Fibroblast of skin of right quadriceps (primary cell): ENCODE measurements around the gene WRAP73.

Experiments
- DNase-seq: peaks from one replicate; pipeline ENCODE4 v3.0.0-alpha.2; 2013

Gene WRAP73

DNA sequence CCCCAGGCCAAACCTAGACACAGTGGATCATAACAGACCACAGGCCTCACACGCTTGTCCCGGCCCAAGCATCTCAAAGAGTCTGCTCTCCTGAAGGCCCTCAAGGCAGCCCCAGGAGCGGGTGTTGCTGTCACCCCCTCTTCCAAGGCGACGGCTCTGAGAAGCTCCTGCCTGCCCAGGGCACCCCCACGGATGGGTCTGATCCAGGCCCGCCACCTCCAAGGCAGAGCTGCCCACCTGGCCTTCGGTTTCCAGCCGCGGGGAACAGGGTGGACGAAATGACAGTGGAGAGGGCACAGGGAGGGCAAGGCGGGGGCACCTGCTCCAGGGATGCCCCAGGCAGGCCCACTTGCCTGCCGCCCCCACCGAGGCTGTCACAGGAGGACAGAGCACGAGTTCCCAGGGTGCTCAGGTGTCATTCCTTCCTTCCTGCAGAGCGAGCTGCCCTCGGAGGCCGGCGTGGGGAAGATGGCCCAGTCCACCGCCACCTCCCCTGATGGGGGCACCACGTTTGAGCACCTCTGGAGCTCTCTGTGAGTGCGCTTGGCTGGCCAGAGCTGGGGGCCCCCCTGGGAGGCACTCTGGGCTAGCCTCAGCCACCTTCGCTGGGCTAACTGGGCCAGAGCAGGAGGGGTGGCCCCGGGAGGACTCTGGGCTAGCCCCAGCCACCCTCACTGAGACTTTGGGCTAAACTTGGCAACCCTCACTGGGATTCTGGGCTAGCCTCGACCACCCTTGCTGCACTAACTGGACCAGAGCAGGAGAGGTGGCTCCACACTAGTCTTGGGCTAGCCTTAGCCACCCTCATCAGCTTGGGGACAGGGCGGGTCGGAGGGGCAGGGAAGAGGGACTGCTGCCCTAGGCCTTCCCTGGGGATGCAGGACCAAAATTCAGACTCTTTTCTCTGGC lies 32.2 kb upstream of the WRAP73 start:
- no peak for DNase-seq

DNA sequence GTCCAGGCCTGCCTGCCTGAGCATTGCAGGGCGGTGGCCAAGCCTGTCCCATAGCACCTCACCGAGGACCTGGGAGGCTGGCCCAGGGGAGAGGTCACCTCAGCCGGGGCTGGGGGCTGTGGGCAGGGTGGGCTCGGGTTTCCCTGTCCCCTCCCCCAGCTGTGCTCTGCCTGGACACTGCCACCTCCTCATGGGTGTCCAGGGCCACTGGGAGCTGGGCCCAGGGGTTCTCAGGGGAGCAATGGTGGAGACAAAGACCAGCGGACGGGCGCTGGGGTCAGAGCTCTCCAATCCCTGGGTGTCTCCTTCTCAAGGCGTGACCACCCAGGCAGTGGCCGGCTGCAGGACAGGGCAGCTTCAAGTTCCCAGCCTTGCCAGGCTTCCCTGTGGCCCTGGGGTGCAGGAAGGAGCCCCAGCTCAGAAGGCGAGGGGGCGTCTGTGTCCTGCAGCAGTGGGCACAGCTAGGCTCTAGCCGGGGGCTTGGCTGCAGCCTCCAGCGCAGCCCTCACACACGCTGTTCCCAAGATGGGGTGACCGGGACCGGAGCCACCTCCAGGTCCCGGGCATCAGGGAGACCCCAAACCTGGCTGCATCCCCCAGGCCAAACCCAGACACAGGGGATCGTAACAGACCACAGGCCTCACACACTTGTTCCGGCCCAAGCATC lies 31.5 kb upstream of the WRAP73 start:
- DNase-seq: no peak

DNA sequence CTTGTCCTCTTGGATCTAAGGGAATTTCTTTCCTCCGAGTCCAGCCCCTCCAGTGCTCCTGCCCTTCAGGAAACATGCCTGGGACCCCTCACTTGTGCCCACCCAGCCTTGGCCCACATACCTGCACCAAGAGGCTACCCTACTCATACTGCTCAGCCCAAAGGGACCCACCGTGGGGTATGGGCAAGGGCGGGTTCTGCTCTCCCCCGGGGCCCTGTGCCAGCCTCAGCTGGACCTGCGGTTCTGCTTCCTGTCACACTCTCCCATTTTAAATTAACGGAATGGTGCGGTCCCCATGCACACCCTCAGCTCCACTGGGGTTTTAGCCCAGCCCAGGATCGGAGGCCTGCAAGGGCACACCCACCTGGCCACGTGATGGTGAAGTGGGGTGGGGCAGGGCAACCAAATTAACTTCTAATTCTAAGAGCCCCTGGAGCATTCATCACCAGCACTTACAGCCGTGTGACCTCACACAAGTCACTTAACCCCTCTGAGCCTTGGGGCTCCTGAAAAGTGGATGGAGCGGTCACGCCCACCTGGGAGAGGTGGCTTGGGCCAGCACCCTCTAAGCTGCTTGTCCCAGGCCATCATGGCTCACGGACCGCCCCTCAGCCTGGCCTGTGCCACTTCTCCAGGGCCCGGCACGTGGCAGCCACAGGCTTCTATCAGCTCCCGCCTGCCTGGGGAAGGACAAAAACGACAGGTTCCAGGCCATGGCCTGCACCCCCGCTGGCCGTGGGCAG lies 30.8 kb upstream of the WRAP73 start:
- no peak for DNase-seq

DNA sequence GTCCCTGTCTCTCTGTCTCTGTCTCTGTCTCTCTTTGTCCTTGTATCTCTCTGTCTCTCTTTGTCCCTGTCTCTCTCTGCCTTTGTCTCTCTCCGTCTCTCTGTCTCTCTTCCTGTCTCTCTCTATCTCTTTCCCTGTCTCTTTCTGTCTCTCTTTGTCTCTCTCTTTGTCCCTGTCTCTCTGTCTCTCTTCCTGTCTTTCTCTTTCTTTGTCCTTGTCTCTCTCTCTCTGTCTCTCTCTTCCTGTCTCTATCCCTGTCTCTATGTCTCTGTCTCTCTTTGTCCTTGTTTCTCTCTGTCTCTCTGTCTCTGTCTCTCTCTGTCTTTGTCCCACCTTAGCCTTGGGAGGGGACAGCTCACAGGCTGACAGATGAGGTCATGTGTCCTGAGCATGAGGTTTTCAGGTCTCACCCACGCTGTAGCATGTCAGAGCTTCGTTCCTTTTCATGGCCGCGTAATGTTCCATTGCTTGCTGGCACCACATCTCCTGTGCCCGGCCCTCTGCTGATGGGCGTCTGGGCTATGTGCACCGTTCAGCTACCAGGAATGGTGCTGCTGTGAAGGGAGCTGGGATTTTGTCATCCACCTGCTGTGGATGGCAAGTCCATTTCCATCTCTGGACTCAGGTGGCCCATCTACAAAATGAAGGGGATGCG lies 30.0 kb upstream of the WRAP73 start:
- DNase-seq: no peak

DNA sequence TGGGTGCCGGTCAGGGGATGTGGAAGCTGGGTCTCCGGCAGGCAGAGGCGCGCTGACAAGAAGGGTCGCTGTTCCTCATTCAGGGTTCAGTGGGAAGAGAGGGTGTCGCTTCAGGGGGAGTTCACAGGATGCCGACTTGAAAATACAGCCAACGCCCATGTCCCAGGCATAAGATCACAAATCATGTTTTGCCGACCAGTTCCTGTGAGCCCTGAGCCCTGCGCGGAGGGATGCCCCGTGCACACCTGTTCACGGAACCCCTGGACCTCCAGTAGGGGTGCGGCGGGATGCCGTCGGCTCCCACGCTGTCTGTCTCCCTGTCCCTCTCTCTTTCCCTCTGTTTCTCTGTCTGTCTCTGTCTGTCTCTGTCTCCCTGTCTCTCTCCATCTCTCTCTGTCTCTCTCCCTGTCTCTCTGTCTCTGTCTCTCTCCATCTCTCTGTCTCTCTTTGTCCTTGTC lies 29.2 kb upstream of the WRAP73 start:
- no peak for DNase-seq

DNA sequence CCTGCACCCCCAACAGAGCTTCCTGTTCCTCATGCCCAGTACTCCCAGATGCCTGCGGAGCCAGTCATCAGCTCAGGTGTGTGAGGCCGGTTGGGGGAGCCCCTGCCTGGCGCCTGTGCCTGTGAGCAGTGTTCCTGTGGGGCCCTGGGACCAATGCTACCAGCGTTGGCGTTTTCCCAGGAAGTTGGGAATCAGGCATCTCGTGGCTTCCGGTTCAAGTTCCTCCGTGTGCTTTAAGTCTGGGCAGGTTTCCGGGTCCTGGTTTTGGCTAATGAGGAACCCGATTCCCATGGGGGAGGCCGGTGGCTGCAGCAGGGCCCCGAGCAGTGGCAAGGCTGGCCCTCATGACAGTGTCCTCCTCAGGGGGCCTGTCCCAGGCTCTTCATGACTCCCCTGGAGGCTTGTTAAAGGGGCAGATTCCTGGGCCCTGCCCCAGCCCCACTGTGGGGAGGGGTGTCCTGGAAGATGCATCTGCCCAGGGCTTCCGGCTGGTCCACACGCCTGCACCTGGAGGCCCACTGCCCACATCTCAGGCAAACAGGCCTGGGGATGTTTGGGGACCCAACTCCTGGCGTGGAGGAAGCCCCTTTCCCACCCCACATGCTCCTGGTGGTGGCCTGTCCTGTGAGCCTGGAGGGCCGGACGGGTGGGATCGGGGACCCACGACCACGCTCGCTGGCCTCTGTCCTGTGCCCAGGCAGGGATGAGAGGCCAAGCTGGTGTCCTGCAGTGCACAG lies 28.6 kb upstream of the WRAP73 start:
- no peak for DNase-seq

DNA sequence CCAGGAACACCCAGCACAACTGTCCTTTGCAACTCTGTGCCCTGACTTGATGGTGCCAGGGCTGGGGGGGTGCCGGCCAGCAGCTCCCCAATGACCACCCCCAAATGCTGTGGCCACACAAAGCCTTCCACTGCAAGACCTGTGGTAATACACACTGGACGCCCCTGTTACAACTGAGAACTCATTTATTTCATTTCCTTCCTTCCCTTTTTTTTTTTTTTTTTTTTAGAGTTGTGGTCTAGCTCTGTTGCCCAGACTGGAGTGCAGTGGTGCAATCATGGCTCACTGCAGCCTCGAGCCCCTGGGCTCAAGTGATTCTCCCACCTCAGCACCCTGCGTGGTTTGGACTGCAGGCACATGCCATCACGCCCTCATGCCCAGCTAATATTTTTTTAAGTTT lies 27.6 kb upstream of the WRAP73 start:
- DNase-seq: no peak

DNA sequence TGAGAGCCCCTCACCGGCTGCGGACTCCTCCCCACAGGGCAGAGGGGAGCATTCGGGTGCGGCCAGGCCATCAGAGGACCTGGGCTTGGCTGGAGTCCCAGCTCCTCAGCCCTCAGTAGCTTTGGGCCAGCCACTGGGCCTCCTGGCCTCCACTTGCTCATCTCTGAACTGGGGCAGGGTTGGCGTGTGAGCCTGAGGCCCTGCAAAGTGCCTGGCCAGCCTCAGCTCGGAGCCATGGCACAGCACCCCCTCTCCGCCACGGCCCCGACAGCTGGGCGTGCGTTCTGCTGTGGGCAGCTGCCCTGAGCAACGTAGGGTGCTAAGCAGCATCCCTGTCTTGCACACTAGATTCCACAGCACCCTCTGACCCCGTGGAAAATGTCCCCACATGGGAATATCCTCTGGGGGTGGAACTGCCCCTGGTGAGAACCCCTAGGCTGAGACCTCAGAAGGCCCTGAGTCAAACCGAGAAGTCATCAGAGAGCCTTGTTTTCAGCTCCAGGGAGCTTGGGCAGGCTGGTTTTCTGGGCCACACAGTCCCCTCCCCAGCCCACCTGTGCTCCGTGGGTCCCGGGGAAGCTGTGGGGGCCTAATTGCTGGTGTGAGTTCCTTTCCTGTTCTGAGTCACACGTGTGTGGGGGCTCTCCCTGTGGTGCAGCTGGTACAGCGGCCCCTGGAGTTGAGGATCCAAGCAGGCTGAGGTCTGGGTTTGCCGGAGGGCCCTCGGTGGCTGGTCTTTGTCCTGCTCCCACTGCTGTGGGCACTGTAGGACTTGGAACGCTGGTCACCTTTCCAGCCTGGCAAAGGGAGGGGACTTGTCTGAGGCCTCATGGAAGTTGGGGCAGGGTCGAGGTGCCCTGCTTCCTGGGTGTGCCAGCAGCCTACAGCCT lies 26.9 kb upstream of the WRAP73 start:
- no peak for DNase-seq

DNA sequence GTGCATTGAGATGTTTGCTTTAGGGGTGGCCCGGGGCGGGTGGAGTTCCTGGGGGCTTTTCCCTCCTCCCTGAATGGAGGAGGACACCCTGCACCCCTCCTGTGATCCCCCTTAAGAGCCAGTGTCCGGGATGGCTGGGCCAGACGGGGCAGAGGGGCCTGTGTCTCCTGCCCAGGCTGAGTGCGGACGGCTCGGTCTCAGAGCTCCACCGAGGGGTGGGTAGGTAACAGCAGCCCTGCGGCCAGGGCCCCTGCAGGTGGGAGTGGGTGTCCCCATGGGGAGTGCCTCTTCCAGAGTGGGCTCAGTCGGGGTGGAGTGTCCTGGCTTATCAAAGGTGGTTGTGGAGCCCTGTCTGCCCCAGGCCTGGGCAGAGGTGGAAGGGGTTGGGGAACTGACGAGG lies 25.5 kb upstream of the WRAP73 start:
- DNase-seq: no peak

DNA sequence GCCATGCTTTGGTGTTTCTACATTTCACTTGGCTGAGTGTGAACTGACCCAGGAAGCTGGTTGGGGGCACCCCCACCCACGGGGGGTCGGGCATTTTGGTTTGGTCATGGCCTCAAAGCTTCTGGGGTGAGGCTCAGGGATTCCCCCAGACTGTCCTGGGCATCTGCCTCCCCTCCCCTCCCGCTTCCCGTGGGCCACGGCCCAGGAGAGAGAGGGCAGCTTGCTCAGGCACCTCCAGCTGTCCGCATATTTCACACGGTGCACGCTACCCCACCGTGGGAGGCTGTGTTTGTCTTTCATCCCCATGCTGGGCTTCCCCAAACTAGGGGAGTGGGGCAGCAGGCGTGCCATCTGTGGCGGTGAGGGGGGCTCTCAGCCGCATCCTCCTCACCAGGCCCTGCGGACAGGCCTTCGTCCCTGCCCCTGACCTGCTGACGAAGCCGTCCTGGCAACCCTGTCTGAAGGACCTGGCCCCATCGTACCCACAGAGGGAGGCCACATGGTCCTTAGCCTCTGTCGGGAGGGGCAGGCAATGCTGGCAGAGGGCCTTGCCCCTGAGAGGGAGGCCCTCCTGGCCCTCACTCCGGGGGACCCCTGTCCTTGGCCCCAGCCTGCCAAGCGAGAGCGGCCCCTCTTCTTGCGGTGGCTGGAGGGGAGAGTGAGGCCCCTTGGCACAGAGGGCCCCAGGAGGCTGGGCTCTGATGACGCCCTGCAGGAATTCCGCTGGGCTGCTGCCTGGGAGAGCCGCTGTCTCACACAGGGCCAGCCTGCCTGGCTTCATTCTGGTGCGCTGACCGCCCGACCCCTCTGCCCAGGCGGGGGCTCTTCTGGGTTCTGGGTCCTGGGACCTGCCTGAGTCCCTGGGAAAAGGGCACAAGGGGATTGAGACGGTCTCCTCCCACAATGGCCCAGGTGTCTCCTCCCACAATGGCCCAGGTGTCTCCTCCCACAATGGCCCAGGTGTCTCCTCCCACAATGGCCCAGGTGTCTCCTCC lies 24.5 kb upstream of the WRAP73 start:
- no peak for DNase-seq

DNA sequence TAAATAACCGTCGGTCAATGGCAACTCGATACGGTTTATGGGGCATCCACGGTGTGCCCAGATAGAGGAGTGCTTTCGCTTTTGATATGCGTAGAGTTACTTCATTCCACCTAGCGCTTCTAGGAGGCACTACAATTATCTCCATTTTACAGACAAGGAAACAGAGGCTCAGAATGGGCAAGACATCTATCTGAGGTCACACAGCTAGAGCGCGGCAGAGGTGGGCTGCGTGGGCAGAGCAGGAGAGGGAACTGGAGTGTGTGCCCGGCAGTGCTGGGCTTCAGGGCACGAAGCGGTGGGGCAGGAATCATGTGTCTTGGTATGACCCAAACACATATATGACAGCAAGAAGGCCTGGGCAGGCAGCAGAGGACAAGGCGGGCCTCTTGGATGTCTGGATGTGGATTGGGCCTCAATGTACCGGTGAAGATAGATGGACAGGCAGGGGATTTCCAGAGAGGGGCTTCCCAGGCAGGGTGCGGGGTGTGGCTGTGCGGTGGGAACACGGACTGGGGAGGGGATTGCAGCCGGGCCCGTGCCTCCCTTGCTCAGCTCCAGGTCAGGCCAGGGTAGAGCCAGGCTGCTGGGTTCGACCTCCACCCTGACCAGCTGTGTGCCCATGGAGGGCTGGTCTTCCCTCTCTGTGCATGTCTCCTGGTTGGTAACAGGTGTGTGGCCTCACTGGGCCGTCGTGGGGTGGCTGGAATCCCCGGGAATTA lies 23.6 kb upstream of the WRAP73 start:
- no peak for DNase-seq

DNA sequence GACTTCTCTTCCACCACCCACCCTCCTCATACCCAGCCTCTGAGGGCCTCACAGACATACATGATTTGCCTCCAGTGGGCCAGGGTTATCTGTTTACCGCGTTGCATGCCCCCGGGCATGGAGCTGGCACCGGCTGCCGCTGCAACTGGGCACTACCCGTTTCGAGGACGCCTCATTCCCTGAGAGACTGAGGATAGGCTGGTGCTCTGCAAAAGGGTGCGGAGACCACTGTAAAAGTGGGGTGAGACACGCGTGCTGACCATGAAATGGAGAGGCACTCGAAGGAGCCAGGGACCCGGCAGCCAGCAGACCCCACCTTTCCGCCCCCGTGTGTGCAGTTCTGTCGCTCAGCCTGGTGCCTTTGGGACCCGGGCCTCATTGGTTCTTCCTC lies 23.1 kb upstream of the WRAP73 start:
- DNase-seq: no peak

DNA sequence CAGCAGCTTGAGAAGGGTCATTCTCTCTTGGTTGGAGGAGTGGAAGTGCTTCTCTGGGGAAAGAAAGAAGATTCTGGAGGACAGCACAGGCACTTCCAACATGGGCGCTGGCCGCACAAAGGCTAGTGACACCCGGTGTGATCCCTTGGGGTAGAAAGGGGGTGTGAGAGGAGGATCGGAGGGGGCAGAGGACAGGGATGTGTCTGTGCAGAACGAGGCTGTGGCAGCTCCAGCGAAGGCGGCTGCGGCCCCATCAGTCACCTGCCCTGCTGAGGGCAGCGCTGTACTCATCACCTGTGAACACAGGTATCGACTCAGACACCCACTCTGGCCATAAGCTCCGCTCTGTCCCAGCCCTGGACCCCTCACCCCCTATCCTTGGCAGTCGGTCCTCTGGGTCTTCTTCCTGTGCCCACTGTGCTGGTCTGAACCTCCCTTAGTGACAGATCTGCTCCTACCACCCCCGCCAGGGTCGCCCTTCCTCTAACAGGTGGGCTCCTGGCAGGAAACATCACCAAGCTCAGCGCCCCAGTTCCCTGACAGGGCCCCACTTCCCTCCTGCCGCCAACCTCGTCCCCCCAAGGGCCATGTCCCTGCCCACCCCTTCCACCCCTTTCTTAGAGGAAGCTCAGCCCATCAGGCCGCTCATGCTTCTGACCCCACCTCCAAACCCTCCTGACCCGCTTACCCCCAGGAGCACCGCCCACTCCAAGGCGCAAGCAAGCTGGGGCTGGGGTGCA lies 22.5 kb upstream of the WRAP73 start:
- DNase-seq: no peak

DNA sequence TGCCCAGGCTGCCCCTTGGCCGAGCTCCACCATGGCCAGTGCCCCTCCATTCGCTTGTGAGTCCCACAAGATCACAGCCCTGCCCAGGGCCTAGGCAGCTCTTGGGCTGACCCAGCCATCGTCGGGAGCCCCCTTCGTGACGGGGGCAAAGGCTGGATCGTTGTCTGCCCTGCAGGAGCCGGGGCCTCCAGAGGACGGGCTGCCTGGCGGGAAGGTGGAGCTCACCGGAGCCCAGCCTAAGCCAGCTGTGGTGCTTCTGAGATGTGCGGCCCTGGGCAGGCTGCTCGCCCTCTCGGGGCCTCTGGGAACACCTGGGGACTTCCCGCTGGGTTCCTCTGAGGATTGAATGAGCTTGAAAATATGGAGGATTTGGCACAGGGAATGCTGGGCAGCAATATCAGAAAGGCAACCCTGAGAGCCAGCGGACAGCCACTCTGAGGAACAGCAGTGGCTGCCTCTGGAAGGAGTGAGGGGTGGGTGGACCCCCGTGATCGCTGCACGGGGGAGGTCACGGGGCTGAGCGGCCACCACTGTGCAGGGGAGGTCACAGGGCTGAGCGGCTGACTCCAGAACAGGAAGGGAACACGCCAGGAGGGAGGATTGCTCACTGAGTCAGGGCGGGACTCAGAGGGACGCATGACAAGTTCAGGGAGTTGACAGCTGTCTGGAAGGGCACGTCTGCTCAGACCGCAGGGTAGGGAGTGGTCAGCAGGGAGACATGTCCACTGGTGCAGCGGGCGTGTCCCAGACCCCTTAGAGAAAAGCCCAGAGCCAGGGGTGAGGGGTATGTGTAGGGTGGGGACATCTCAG lies 21.7 kb upstream of the WRAP73 start:
- DNase-seq: no peak

DNA sequence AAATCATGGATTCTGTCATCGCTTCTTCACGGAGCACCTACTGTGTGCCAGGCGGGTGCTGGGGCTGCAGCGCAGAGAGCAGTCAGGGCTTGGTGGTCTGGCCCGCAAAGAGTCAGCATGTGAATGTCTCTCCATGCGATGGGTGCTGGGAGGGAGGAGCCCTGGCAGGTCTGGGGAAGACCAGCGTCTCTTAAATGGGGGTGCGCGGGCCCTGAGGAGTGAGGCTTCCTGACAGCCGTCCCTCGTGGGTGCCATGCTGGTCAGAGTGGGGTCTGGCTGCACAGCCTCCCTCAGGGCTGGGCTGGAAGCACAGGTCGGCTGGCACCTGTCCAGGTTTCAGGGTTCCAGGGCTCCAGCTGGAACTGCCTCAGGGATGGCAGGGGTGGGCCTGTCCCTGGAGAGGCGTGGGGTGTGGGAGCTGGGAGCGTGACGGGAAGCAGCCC lies 20.9 kb upstream of the WRAP73 start:
- no peak for DNase-seq

DNA sequence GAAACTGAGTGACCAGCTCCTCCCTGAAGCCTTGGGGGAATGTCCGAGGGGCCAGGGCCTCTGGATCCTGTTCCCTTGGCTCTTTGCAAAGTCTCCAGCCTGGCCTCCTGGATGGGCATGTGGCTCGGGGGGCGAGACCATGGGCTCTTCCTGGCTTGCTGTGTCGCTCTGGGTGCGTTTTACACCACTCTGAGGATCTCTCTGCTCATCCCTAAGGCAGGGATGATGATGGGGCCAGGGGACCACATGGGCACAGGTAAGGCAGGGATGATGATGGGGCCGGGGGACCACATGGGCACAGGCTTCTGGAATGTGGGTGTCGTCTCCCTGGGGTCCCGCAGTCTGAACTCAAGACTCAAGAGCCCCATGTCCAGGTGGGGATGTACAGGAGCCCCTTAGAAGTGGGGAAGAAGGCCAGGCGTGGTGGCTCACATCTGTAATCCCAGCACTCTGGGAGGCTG lies 20.1 kb upstream of the WRAP73 start:
- no peak for DNase-seq

DNA sequence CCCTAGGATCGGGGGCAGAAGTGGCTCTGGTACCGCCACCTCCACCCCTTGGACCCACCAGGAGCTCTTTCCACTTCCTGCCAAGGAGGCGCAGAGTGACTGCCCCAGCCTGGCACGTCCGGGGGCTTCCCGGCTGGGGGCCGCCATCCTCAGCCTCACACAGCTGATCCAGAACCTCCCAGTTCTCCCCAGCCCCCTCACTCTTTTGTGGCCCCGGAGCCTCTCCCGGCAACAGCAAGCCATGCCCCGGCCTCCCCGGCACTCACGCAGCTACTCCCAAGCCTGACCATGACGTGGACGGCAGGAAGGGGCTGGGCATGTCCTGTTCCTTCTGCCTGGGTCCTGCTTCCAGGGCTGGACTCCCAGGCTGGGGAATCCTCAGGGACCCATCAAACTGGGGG lies 19.5 kb upstream of the WRAP73 start:
- no peak for DNase-seq
